ENCODE measurements around the gene FYN. TPM values are rescaled to one million over a fixed set of nuclear protein-coding genes. Genes with fewer than 3 reads are reported as not detected.

Gene FYN
- polyA plus RNA-seq, 2 of the 4 experiments (the other 2 are of a cell fraction), result 3.5 to 3.7 TPM

DNA sequence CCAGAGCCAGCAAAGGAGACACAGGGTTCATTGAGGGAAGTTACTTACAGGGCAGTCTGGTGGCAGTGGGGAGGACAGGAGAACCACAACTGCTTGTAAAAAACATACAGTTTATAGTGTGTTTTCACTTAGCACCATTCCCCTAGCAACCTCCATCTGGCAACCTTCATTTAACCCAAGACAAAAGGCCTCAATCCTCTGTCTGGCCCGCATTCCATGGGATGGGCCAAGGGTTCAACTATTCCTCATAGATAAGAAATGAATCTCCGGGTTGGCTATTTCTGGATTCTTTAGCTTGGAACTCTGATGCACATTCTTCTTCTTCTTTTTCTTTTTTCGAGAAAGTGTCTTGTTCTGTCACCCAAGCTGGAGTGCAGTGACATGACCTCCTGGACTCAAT lies 26.3 kb upstream of the FYN start:
- Histone ChIP-seq H3K4me1 (no peaks in the 10 kb centered on the region), H3K9me3 (no peaks in the 10 kb centered on the region), H3K27ac (no peak overlapping the region), H3K4me2 (no peak overlapping the region), H3K4me3 (no peak overlapping the region)
- no peak for DNase-seq (ENCODE audit: low read depth in 1 of 2, low spot score in 1 of 2)
- ATAC-seq, result no peak
- POLR2A ChIA-PET, result no interaction called here
- no peak for TF ChIP-seq CEBPB (IDR thresholded peaks at IDR 0.05)
- TF ChIP-seq, protein P1, sequence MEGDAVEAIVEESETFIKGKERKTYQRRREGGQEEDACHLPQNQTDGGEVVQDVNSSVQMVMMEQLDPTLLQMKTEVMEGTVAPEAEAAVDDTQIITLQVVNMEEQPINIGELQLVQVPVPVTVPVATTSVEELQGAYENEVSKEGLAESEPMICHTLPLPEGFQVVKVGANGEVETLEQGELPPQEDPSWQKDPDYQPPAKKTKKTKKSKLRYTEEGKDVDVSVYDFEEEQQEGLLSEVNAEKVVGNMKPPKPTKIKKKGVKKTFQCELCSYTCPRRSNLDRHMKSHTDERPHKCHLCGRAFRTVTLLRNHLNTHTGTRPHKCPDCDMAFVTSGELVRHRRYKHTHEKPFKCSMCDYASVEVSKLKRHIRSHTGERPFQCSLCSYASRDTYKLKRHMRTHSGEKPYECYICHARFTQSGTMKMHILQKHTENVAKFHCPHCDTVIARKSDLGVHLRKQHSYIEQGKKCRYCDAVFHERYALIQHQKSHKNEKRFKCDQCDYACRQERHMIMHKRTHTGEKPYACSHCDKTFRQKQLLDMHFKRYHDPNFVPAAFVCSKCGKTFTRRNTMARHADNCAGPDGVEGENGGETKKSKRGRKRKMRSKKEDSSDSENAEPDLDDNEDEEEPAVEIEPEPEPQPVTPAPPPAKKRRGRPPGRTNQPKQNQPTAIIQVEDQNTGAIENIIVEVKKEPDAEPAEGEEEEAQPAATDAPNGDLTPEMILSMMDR (IDR thresholded peaks at IDR 0.05), result no peak
- TF ChIP-seq MAZ (IDR thresholded peaks at IDR 0.05; ENCODE audit: borderline replicate concordance, low read depth, low read length), result no peak
- no peak for TF ChIP-seq ZNF302 (CRISPR knock-in tag; IDR thresholded peaks at IDR 0.05)
- no peak for TF ChIP-seq GATA3 (IDR thresholded peaks at IDR 0.05; ENCODE audit: borderline replicate concordance)
- no peak for FAIRE-seq
- WGBS (ENCODE audit: missing lambda C conversion rate), result 41% methylated on average over 3 of the region's 3 CpGs
- CTCF ChIA-PET, result no interaction called here

DNA sequence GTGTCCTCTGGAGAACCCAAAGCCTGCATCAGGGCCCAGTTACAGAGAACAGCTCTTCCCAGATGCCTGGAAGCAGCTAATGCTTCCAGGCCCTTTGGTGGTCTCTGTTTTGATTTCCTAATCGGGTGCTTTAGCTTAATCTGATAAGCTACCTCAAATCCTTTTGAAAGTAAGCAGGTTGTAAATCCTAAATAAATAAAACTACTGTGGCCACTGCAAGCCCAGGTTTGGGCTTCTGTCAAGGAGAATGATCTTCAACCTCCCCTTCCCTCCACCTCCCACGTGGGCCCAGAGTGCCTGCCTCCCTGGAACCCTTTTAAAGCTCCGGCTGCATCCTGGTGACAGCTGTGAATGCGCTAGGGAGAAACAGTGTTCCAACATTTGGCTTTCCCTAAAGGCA lies 25.2 kb upstream of the FYN start:
- ChIA-PET CTCF (no interaction called here), POLR2A (no interaction called here)
- Histone ChIP-seq H3K4me2 (no peak overlapping the region), H3K27ac (no peak overlapping the region), H3K9me3 (no peaks in the 10 kb centered on the region), H3K4me1 (no peaks in the 10 kb centered on the region), H3K4me3 (no peak overlapping the region)
- FAIRE-seq (no peak), DNase-seq (ENCODE audit: low read depth in 1 of 2, low spot score in 1 of 2) (no peak), ATAC-seq (no peak)
- 38% methylated on average over 4 of the region's 4 CpGs for WGBS (ENCODE audit: missing lambda C conversion rate)
- no peak for TF ChIP-seq MAZ (IDR thresholded peaks at IDR 0.05; ENCODE audit: borderline replicate concordance, low read depth, low read length)
- TF ChIP-seq ZNF302 (CRISPR knock-in tag; IDR thresholded peaks at IDR 0.05), result no peak
- TF ChIP-seq POLR2AphosphoS2 (conservative IDR thresholded peaks at IDR 0.05; ENCODE audit: low read length), result no peak
- TF ChIP-seq ELK1 (IDR thresholded peaks at IDR 0.05; ENCODE audit: low read depth, low read length), result no peak
- TF ChIP-seq SREBF2 (IDR thresholded peaks at IDR 0.05), result no peak
- no peak for TF ChIP-seq BHLHE40 (IDR thresholded peaks at IDR 0.05; ENCODE audit: low read depth, low read length)
- TF ChIP-seq ZSCAN20 (CRISPR knock-in tag; IDR thresholded peaks at IDR 0.05), result no peak
- TF ChIP-seq RNF2 (IDR thresholded peaks at IDR 0.05; ENCODE audit: borderline replicate concordance, low read depth), result no peak
- no peak for TF ChIP-seq ESRRA (IDR thresholded peaks at IDR 0.05; ENCODE audit: borderline replicate concordance, low read length)
- no peak for TF ChIP-seq EHMT2 (IDR thresholded peaks at IDR 0.05; ENCODE audit: low read depth)
- TF ChIP-seq PHF8 (IDR thresholded peaks at IDR 0.05; ENCODE audit: borderline replicate concordance, low read depth), result no peak
- no peak for TF ChIP-seq HDAC2 (IDR thresholded peaks at IDR 0.05)
- TF ChIP-seq, protein P2, sequence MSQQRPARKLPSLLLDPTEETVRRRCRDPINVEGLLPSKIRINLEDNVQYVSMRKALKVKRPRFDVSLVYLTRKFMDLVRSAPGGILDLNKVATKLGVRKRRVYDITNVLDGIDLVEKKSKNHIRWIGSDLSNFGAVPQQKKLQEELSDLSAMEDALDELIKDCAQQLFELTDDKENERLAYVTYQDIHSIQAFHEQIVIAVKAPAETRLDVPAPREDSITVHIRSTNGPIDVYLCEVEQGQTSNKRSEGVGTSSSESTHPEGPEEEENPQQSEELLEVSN (IDR thresholded peaks at IDR 0.05; ENCODE audit: borderline replicate concordance, low read depth), result no peak
- TF ChIP-seq POLR2A (IDR thresholded peaks at IDR 0.05; ENCODE audit: low read length), result no peak
- TF ChIP-seq, protein P3, sequence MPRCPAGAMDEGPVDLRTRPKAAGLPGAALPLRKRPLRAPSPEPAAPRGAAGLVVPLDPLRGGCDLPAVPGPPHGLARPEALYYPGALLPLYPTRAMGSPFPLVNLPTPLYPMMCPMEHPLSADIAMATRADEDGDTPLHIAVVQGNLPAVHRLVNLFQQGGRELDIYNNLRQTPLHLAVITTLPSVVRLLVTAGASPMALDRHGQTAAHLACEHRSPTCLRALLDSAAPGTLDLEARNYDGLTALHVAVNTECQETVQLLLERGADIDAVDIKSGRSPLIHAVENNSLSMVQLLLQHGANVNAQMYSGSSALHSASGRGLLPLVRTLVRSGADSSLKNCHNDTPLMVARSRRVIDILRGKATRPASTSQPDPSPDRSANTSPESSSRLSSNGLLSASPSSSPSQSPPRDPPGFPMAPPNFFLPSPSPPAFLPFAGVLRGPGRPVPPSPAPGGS (IDR thresholded peaks at IDR 0.05), result no peak
- TF ChIP-seq NR3C1 (IDR thresholded peaks at IDR 0.05), result no peak
- no peak for TF ChIP-seq ZFP36 (IDR thresholded peaks at IDR 0.05; ENCODE audit: borderline replicate concordance, partially characterized antibody)
- TF ChIP-seq HEYL (CRISPR knock-in tag; IDR thresholded peaks at IDR 0.05), result no peak

DNA sequence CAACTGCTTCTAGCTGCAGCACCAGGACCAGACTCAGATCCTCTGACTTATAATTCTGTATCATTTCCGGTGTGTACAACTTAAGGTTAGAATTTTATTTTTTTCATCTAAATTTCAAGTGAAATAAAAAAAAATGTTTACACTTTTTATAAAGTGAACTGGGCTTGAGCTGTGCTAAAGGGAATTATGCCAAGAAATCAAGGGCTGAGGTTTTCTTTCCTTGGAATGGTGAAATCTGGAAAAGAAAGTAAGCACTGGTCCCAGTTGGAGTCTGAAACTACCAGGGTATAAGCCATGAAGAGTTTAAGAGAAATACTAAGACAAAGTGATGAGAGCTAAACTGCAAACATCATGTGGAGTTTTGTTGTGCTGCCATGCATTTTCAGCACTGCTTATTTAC lies 21.7 kb upstream of the FYN start:
- no peak overlapping the region for H3K4me3 ChIP-seq
- no peak overlapping the region for H3K4me2 ChIP-seq
- H3K4me1 ChIP-seq, result no peaks in the 10 kb centered on the region
- no peaks in the 10 kb centered on the region for H3K9me3 ChIP-seq
- POLR2A ChIA-PET, result no interaction called here
- DNase-seq (ENCODE audit: low read depth in 1 of 2, low spot score in 1 of 2), result no peak
- 66% methylated on average over 1 of the region's 1 CpG for WGBS (ENCODE audit: missing lambda C conversion rate)
- no peak for ATAC-seq
- H3K27ac ChIP-seq, result no peak overlapping the region
- no peak for FAIRE-seq
- CTCF ChIA-PET, result no interaction called here
- TF ChIP-seq MAZ (IDR thresholded peaks at IDR 0.05; ENCODE audit: borderline replicate concordance, low read depth, low read length), result no peak
